ENCODE measurements around the gene LHFPL6.

- TF ChIP-seq CTCF (IDR thresholded peaks at IDR 0.05; ENCODE audit: insufficient read depth, low read depth, low read length) (no peak), EZH2 (IDR thresholded peaks at IDR 0.05; ENCODE audit: insufficient read depth, low read length) (no peak)
Observed at GRCh38 chr13:39533651-39534150, 69.3 kb downstream of the LHFPL6 start.

Data from astrocyte (in vitro differentiated cells and primary cell).